ENCODE results near the gene SSBP4. TPM values are rescaled to one million over a fixed set of nuclear protein-coding genes. Genes with fewer than 3 reads are reported as not detected.

SSBP4 gene
- total and polyA plus RNA-seq, 9 of the 15 experiments (the other 6 are each of a cell fraction or from before 2014, with no cell fraction given): 1.1 to 189 (median 39.0) TPM

DNA sequence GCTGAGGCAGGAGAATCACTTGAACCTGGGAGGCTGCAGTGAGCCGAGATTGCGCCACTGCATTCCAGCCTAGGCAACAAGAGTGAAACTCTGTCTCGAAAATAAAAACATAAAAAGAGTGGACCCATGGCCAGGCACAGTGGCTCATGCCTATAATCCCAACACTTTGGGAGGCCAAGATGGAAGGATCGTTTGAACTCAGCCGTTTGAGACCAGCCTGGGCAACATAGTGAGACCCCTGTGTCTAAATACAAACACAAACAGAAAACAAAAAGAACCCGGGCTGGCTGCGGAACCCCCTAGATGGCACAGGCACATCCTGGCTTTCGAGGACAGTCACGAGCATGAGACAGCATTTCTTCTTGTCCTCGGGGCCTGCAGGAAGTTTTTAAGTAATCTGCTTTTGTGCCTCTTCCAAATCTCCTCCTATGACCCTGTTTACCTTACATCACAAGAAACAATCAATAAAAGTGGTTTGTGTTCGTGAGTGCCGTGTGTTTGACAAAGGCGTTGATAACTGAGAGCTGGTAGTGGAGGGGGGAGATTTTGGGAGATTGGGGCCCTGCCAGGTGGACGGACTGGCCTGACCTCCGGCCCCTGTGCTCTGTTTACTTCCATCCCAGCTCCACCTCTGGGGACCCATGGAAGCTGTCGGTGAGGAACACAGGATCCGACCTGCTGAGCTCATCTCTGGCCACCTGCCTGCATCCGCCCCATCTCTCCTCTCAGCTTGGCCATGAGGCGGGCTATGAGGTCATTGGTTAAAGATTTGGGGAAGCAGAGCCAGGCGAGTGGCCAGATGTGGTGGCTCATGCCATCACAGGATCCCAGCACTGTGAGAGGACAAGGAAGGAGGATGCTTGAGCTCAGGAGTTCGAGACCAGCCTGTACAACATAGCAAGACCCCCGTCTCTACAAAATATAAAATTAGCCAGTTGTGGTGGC is 39.1 kb upstream of the SSBP4 start:
- Histone ChIP-seq H4K20me1 (replicated peaks; ENCODE audit: control insufficient read depth, insufficient read depth, low read length) (no peaks in the 10 kb centered on the region), H2AFZ (ENCODE audit: low read depth, low read length) (peak overlapping the region; percentile 79), H3K27ac (ENCODE audit: extremely low read depth, low read depth, low read length) (peak overlapping the region; percentile 66), H3K36me3 (ENCODE audit: control insufficient read depth, insufficient read depth, low read length) (no peaks in the 10 kb centered on the region), H3K9me3 (replicated peaks; ENCODE audit: control insufficient read depth, insufficient read depth, low read depth, low read length) (no peaks in the 10 kb centered on the region), H3K9ac (ENCODE audit: insufficient read depth in 1 of 2, low read depth in 2 of 2, low read length in 2 of 2) (peak overlapping the region; percentile 56 to 66), H3K4me1 (replicated peaks in 1 of 2; ENCODE audit: control insufficient read depth in 2 of 2, insufficient read depth in 2 of 2, low read length in 2 of 2) (peaks cover 47 to 54% of the 10 kb centered on the region in 2 experiments), H3K79me2 (ENCODE audit: control insufficient read depth, insufficient read depth, low read length) (peaks cover 3% of the 10 kb centered on the region; the same call in 2 of the 3 replicates), H3K27me3 (ENCODE audit: control insufficient read depth in 2 of 2, insufficient read depth in 2 of 2, low read length in 2 of 2) (no peaks in the 10 kb centered on the region), H3K4me3 (no peak overlapping the region), H3K9me1 (ENCODE audit: control insufficient read depth, insufficient read depth, low read length) (no peaks in the 10 kb centered on the region), H3K4me2 (ENCODE audit: insufficient read depth, low read length) (peak overlapping the region; percentile 43)
- POLR2A ChIA-PET: interaction anchor here (0.6 to 2.5 kb wide), 9 partner anchors 10 to 882 kb away, joined by 3 to 37 read pairs (median 5); partner anchors contain the start of genes JUND and LRRC25
- FAIRE-seq (peak; percentile 65), ATAC-seq (peak; percentile 71), DNase-seq (ENCODE audit: extremely low read depth in 1 of 4, low spot score in 3 of 4) (peak; percentile 45 to 77 (median 54))
- WGBS (ENCODE audit: insufficient coverage, low coverage, missing lambda C conversion rate): 23% methylated on average over 22 of the region's 22 CpGs
- intact Hi-C loops (cut with micrococcal nuclease): no loop called here
- in situ Hi-C loops (cut with MboI): no loop called here
- no TSS peak for BruUV-seq (replicated peaks)
- CTCF ChIA-PET (ENCODE audit: low intra/inter-chr PET ratio): no interaction called here
- TF ChIP-seq, protein P1, sequence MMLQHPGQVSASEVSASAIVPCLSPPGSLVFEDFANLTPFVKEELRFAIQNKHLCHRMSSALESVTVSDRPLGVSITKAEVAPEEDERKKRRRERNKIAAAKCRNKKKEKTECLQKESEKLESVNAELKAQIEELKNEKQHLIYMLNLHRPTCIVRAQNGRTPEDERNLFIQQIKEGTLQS (IDR thresholded peaks at IDR 0.05): peak; percentile 86
- TF ChIP-seq, protein P1 (CRISPR knock-in tag; conservative IDR thresholded peaks at IDR 0.05): 0 out of 2 replicates have a peak, but pooled peaks have one; percentile 36
- TF ChIP-seq TAF7 (tag; IDR thresholded peaks at IDR 0.05): peak; percentile 32; the same call in 1 of the 2 replicates
- TF ChIP-seq ZNF717 (CRISPR knock-in tag; IDR thresholded peaks at IDR 0.05): no peak
- TF ChIP-seq NFE2L1 (tag; IDR thresholded peaks at IDR 0.05; ENCODE audit: borderline replicate concordance, low read depth): peak; percentile 53
- TF ChIP-seq, protein P2, sequence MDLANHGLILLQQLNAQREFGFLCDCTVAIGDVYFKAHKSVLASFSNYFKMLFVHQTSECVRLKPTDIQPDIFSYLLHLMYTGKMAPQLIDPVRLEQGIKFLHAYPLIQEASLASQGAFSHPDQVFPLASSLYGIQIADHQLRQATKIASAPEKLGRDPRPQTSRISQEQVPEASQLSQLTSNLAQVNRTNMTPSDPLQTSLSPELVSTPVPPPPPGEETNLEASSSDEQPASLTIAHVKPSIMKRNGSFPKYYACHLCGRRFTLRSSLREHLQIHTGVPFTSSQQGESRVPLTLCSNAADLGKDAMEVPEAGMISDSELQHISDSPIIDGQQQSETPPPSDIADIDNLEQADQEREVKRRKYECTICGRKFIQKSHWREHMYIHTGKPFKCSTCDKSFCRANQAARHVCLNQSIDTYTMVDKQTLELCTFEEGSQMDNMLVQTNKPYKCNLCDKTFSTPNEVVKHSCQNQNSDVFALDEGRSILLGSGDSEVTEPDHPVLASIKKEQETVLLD (IDR thresholded peaks at IDR 0.05): no peak
- peak; percentile 100 for TF ChIP-seq CTBP1 (IDR thresholded peaks at IDR 0.05; ENCODE audit: borderline replicate concordance)
- TF ChIP-seq U2AF2 (optimal IDR thresholded peaks at IDR 0.05; ENCODE audit: low read depth, low read length): no peak
- no peak for TF ChIP-seq MCM3 (IDR thresholded peaks at IDR 0.05)
- TF ChIP-seq RBM39 (optimal IDR thresholded peaks at IDR 0.05; ENCODE audit: low read depth, low read length): no peak
- TF ChIP-seq CBFA2T3 (IDR thresholded peaks at IDR 0.05): peak; percentile 67
- TF ChIP-seq CHD2 (IDR thresholded peaks at IDR 0.05; ENCODE audit: low read depth, low read length): no peak
- 0 out of 2 replicates have a peak, but pooled peaks have one; percentile 37 for TF ChIP-seq ELF4 (CRISPR knock-in tag; IDR thresholded peaks at IDR 0.05)
- 0 out of 2 replicates have a peak, but pooled peaks have one; percentile 54 for TF ChIP-seq GABPB1 (CRISPR knock-in tag; IDR thresholded peaks at IDR 0.05)
- TF ChIP-seq, protein P3, sequence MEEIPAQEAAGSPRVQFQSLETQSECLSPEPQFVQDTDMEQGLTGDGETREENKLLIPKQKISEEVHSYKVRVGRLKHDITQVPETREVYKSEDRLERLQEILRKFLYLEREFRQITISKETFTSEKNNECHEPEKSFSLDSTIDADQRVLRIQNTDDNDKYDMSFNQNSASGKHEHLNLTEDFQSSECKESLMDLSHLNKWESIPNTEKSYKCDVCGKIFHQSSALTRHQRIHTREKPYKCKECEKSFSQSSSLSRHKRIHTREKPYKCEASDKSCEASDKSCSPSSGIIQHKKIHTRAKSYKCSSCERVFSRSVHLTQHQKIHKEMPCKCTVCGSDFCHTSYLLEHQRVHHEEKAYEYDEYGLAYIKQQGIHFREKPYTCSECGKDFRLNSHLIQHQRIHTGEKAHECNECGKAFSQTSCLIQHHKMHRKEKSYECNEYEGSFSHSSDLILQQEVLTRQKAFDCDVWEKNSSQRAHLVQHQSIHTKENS (CRISPR knock-in tag; IDR thresholded peaks at IDR 0.05): no peak
- TF ChIP-seq DACH1 (IDR thresholded peaks at IDR 0.05; ENCODE audit: partially characterized antibody): no peak
- TF ChIP-seq ZNF780A (CRISPR knock-in tag; IDR thresholded peaks at IDR 0.05): no peak
- peak; percentile 65 for TF ChIP-seq ETV1 (tag; conservative IDR thresholded peaks at IDR 0.05; ENCODE audit: low read depth)
- no peak for TF ChIP-seq HSF4 (CRISPR knock-in tag; IDR thresholded peaks at IDR 0.05; ENCODE audit: borderline replicate concordance)
- TF ChIP-seq ZNF347 (CRISPR knock-in tag; IDR thresholded peaks at IDR 0.05; ENCODE audit: low read depth): no peak
- TF ChIP-seq PHB (CRISPR knock-in tag; IDR thresholded peaks at IDR 0.05): peak; percentile 34; the same call in 1 of the 2 replicates

Measured in K562 (cell line).